ENCODE data around the gene PRC1.

Gene PRC1

GRCh38 chr15:91031796-91032195, 37.5 kb upstream of the PRC1 start:
- H3K4me3 ChIP-seq (ENCODE audit: low read depth, low read length) = no peak overlapping the region
- no peak for TF ChIP-seq CTCF (conservative IDR thresholded peaks at IDR 0.05; ENCODE audit: low read depth, low read length)
- DNase-seq (ENCODE audit: low read depth) = no peak

GRCh38 chr15:91027677-91028076, 33.3 kb upstream of the PRC1 start:
- no peak for TF ChIP-seq CTCF (conservative IDR thresholded peaks at IDR 0.05; ENCODE audit: low read depth, low read length)
- DNase-seq (ENCODE audit: low read depth) = no peak
- H3K4me3 ChIP-seq (ENCODE audit: low read depth, low read length) = no peak overlapping the region

GRCh38 chr15:91023720-91024119, 29.4 kb upstream of the PRC1 start:
- no peak for DNase-seq (ENCODE audit: low read depth)
- H3K4me3 ChIP-seq (ENCODE audit: low read depth, low read length) = no peak overlapping the region
- no peak for TF ChIP-seq CTCF (conservative IDR thresholded peaks at IDR 0.05; ENCODE audit: low read depth, low read length)

GRCh38 chr15:91022832-91023129, 28.4 kb upstream of the PRC1 start:
- TF ChIP-seq CTCF (conservative IDR thresholded peaks at IDR 0.05; ENCODE audit: low read depth, low read length) = no peak
- peak overlapping the region; percentile 98 for H3K4me3 ChIP-seq (ENCODE audit: low read depth, low read length)
- DNase-seq (ENCODE audit: low read depth) = no peak

- peak; percentile 71 for DNase-seq (ENCODE audit: low read depth)
- H3K4me3 ChIP-seq (ENCODE audit: low read depth, low read length) = peak within 1 kb of the TSS; percentile 98
Measured at GRCh38 chr15:91022075-91022831, 27.9 kb upstream of the PRC1 start, which contains the start of gene VPS33B. Gene VPS33B, minus strand, starts transcription at chr15:91022594. Its CDS starts 345 bp downstream, at chr15:91022249.

GRCh38 chr15:91021516-91022074, 27.3 kb upstream of the PRC1 start:
- no peak for TF ChIP-seq CTCF (conservative IDR thresholded peaks at IDR 0.05; ENCODE audit: low read depth, low read length)
- peak overlapping the region; percentile 98 for H3K4me3 ChIP-seq (ENCODE audit: low read depth, low read length)
- peak; percentile 11 for DNase-seq (ENCODE audit: low read depth)

More at GRCh38 chr15:91022075-91022831, 27.9 kb upstream of the PRC1 start, which contains the start of gene VPS33B:
- no peak for TF ChIP-seq CTCF (conservative IDR thresholded peaks at IDR 0.05; ENCODE audit: low read depth, low read length)

GRCh38 chr15:91018158-91018557, 23.8 kb upstream of the PRC1 start:
- TF ChIP-seq CTCF (conservative IDR thresholded peaks at IDR 0.05; ENCODE audit: low read depth, low read length) = no peak
- DNase-seq (ENCODE audit: low read depth) = no peak
- H3K4me3 ChIP-seq (ENCODE audit: low read depth, low read length) = no peak overlapping the region
